Left cardiac atrium (tissue), 4 donors: ENCODE results near the gene APEX1. TPM values are rescaled to one million over a fixed set of nuclear protein-coding genes. Genes with fewer than 3 reads are reported as not detected.
"Not testable (repeated sequence)": the region's sequence is repeated elsewhere in the genome, so short reads cannot be mapped to it uniquely, and the experiment has no call there.

Experiments
- ATAC-seq, 2 donors: fragments of 200-7000 bp; cut with Tn5 transposase; one replicate each; pipeline ENCODE4 v1.9.1; 2020; ENCODE audit warnings: mild to moderate bottlenecking in 2 of 2, moderate library complexity in 2 of 2
- DNase-seq: peaks from one replicate; pipeline ENCODE4 v3.0.0-alpha.2; 2020
- intact Hi-C, 2 donors: fragments of 100-400 bp; cut with DNase I; formaldehyde crosslinking; loops; one replicate each; pipeline versions ENCODE4 v1.14.1 to v1.15.1; 2022 to 2023
- total RNA-seq, 2 donors: library from RNA; stranded (reverse); fragmentation: NEBNext Ultra II Directional; extraction: Animal tissue kit (Norgen Biotek cat#: 25700); gene quantifications; one replicate each; pipeline ENCODE4 v1.2.1, GENCODE V29; 2021
- donor health status: DM: no; HTN: yes; CAD: no.
- donor health status: DM: no; HTN: yes; CAD: no; lungs with severe emphysema.
- donor health status: DM: yes; HTN: yes; CAD: no.
- donor health status: Dilated cardiomyopathy.

APEX1 gene
- total RNA-seq, 2 donors from 2014 or later = 68.3 to 91.5 TPM

DNA sequence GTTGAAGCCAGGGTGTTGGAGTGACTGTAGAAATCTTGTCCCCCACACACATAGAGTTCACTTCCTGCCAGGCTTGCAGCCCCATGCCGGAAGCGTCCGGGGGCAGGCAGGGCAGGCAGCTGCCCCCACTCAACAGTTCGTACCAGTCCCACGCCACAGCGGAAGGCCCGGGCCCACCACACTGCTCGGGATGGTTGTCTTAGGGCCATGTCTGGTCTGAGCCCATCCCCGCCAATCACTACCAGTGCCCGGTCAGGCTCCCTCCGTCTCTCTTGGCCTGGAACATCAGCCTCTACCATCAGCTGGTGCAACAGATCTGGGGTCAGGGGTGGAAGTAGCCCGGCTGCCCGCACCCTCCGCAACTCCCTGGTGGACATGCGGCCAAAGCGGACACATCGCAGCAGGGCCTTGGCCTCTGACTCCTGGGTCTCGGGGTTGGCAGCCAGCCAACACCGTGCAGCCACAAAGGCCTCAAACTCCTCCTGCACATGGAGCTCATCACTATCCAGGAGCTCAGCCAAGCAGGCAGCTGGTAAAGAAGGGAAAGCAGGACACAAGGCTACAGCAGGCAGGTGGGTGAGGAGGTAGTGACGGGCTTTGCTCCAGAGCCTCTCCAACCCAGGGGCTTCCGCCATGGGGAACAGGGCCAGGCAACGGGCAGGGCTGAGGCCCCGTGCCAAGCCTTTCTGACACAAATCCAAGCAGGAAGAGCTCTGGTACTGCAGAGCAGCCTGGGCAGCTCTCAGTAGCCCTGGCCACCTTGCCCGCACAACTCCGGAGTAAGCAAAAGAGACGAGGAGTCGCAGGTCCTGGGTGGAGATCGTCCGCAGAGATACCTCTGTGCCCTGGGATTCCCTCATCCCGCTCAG lies 25.0 kb upstream of the APEX1 start:
- ATAC-seq (peak in 1 of 2 donors; percentile 6), DNase-seq (no peak)
- intact Hi-C loops = no loop called here

DNA sequence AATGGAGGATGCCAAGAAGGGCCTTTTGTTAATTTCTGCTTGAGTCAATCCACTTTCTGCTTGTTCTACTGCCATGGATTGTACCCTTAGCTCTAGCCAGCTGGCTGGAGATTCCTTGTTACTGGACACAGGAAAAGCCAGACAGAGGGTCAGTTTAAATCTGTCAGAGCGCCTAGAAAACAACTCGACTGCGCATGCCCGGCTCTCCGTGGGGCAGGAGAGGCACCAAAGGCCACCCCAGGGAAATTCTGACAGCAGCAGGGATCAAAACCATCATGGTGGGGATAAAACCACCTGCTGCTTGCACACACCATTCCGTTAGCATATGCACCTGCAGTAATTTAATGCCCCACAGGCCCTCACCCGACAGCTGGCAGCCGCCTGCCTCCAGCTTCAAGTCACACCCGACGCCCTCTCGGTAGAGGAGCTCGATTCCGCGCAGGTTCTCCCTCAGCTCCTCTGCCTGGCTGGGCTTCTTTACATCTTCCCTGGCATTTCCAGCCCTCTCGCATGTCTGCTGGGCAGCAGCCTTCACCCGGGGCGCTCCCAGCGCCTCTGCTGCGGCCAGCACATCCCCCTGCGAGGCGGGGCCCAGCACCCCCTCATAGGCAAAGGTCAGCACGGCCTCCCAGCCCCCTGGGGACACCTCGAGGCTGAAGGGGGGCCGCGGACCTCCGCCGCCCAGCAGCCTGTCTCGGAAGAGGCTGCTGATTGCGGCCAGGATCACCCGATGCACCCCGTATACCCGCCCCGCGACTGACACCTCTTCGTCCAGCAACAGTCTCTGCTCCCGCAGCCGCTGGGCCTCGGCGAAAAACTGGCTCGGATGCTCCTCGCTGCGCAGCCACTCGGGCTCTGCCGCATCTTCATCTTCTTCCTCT lies 20.1 kb upstream of the APEX1 start:
- ATAC-seq (peak; percentile 74 to 88), DNase-seq (peak; percentile 77)
- intact Hi-C loops = no loop called here

DNA sequence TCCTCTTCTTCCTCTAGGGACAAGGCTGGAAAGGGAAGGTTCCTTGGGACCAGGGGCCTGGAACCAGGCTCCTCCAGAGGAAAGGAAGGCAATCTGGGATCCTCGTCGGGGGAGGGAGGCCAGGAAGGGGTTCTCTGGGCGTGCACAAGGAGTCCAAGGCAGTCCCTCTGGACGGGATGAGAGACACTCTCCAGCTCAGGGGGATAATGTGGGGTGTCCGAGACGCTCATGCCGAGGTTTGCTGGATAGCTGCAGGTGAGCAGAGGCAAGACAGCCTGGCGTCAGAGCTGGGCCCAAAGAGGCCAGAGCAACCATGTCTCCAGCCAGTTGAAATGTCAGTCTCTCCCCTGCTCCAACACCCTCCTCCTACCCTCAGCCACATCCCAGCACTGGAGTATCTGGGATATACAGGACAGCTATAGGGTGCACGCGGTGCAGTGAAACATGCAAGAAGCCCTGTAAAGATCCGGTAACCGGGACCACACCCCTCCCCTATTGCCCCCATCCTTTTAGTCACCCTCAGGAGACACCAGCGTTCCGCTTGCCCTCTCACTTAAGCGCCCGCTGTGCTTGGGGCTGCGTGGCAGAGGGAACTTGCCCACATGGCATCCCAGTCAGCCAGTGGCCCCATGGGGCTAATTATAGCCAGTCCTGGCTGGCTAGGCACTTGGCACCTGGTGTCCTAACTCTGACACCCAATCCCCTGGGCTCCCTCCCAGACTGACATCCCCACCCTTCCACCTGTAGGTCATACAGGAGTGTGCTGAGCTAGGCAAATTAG lies 19.3 kb upstream of the APEX1 start, which contains the start of gene KLHL33:
TSS of gene KLHL33 (minus strand) at position 585 of the 781 bp plus-strand sequence. CDS start at position 230, 355 bp downstream.
- ATAC-seq (peak in 1 of 2 donors; percentile 26), DNase-seq (no peak)
- intact Hi-C loops = no loop called here

DNA sequence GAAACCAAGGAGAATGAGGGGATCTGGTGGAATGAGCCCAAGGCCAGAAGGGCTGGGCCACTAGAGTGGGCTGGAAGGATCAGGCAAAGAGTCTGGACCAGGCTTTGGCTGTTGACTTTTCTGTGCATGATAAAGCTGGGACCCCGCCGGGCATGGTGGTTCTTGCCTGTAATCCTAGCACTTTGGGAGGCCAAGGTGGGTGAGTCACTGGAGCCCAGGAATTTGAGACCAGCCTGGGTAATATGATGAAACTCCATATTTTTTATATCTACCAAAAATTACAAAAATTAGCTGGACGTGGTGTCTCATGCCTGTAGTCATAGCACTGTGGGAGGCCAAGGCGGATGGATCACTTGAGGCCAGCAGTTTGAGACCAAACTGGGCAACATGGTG lies 18.7 kb upstream of the APEX1 start:
- DNase-seq (no peak), ATAC-seq (no peak)
- intact Hi-C loops = no loop called here

DNA sequence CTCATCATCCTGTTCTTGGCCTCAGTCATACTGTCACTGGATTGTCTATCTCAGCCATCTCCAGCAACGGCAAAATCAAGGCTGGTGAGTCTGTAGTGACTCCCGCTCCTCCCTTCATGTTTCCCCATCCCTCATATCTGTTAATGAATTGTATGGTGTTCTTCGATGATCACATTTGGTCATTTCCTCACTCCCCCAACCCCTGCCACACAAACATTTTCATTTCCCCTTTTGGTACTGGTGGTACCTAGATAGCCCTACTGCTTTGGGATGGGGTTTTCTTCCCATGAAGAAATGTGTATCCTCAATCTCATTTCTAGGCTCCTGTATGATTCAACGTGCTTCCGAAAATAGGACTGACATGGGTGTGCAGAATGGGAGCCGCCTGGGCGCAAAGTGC lies 16.4 kb upstream of the APEX1 start:
- ATAC-seq = no peak
- intact Hi-C loops = no loop called here
- no peak for DNase-seq

DNA sequence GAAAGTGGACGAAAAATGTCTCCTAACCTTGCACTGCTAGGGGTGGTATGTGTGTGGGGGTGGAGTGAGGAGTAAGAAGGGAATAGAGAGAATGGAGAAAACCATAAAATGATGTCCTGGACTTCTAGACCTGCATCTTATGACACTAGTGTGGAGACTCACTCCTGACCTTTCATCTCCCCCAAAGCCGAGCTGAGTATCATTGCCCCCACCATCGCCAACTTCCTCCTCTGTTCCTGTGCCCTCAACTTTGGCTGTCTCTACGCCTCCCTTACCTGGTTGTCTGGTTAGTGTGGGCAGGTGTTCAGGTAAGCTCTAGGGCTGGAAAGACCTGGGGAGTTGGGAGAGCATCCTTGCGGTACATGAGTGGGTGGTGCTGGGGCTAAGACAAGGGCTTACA lies 14.6 kb upstream of the APEX1 start:
- ATAC-seq (no peak), DNase-seq (no peak)
- intact Hi-C loops = no loop called here

DNA sequence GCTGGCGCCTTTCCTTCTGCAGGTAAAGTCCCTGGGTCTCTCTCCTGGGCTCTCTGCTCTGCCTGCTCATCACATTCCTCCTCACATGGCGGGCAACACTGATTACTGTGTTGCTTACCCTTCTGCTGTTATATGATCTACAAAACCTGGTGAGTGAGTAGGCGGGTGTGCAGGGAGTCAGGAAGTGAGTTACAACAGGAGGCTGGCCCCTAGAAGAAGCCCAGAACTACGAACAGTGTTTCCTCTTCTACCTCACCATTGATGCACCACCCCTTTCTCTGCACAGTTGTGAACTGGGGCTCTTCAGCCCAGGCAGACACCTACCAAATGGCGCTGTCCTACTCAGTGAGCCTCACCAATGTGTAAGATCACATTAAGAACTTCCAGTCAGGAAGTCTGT lies 14.1 kb upstream of the APEX1 start:
- ATAC-seq (no peak), DNase-seq (no peak)
- intact Hi-C loops = no loop called here

DNA sequence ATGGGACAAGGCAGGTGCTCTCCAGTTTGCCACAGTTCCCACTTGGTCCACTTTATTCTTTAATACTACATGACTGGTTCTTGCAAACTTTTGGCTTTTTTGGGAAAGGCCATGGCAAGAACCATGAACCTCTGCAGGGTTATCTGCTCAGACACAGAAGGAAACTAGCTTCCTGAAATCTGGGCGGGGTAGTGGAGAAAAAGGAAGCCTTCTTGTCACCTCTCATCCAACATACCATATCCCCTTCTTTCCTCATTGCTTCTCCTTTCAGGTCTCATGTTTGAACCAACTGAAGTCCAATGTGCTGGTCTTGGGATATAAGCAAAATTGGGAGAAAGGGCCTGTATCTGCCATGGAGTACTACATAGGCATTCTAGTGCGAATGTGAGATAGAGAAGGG lies 13.6 kb upstream of the APEX1 start:
- no peak for DNase-seq
- ATAC-seq = no peak
- intact Hi-C loops = no loop called here

DNA sequence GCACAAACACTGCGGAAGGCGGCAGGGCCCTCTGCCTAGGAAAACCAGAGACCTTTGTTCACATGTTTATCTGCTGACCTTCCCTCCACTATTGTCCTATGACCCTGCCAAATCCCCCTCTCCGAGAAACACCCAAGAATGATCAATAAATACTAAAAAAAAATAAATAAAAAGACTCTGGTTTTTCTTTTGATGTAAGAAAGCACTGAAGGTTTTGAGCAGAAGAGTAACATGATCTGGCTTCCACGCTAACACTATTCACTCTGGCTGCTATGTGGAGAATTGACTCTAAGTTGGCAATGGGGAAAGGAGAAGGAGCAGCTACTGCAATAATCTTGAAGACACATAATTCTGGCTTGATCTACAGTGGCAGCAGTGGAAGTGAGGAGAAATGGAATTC lies 11.4 kb upstream of the APEX1 start:
- DNase-seq, ATAC-seq, intact Hi-C loops: not testable (repeated sequence)

DNA sequence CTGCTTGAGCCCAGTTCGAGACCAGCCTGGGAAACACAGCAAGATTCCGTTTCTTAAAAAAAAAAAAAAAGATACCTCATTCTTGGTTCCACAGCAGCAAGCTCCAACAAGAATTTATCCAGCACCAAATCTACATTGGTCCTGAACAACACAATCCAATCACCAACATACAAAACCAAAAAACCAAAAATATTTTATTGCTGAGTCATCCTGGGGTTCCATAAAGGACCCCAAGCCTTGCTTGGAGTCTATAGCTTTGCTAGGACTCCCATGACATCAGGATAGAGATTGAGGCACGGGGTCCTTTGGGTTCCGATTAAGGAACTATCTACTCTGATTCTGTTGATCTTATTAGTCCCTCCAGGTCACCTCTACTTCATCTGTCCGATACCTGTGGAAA lies 8.1 kb upstream of the APEX1 start:
- intact Hi-C loops = no loop called here
- ATAC-seq = no peak
- DNase-seq = no peak

DNA sequence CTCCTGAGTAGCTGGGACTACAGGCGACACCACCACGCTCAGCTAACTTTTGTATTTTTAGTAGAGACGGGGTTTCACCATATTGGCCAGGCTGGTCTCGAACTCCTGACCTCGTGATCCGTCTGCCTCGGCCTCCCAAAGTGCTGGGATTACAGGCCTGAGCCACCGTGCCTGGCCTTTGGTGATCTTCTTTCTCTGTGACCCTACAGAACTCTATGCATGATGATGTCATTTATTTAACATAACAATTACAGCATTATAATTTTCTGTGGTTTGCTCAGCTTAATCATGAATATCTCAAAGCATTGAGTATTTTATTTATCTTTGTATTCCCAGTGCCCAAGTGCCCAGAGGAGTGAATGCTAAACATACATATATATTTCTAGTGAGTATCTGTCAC lies 2.2 kb upstream of the APEX1 start:
- intact Hi-C loops = loop anchor here in 1 of 2 donors (10.0 kb wide), 2 partner anchors 108 to 232 kb away; partner anchors contain the start of genes ANG, PARP2 and RNASE4
- not testable (repeated sequence) for ATAC-seq, DNase-seq

DNA sequence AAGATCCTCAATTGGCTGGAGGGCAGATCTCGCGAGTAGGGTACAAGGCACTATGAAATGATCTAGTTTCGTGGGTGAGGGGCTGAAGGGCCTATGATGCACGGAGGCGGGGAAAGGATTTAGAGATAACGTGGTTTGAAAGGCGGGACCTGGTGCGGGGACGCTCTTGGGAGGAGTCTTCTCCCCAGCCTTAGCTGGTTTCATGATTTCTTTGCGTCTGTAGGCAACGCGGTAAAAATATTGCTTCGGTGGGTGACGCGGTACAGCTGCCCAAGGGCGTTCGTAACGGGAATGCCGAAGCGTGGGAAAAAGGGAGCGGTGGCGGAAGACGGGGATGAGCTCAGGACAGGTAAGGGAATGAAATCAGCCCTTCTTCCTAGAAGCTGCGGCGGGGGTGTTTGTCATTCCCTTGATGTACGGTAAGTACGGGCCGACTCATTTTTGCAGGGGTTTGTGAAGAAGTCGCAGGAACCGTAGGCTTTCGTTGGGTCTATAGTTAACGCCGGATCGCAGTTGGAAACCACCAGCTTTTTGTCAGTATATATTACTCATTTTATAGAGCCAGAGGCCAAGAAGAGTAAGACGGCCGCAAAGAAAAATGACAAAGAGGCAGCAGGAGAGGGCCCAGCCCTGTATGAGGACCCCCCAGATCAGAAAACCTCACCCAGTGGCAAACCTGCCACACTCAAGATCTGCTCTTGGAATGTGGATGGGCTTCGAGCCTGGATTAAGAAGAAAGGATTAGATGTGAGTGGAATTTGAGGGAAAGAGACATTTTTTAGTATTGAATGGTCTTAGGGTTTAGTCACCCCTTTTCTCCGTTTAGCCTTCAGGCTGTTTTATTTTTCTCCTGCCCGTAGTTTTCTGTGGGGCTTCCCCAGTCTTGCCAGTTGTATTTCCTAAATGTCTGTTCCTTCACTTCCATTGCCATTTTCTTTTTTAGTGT lies 602 bp downstream of the APEX1 start:
- no peak for DNase-seq
- intact Hi-C loops = loop anchor here in 1 of 2 donors (2.0 to 10.0 kb wide), 3 partner anchors 43 to 229 kb away; partner anchors contain the start of genes ANG, PARP2, RNASE4 and TEP1
- peak; percentile 66 to 76 for ATAC-seq

DNA sequence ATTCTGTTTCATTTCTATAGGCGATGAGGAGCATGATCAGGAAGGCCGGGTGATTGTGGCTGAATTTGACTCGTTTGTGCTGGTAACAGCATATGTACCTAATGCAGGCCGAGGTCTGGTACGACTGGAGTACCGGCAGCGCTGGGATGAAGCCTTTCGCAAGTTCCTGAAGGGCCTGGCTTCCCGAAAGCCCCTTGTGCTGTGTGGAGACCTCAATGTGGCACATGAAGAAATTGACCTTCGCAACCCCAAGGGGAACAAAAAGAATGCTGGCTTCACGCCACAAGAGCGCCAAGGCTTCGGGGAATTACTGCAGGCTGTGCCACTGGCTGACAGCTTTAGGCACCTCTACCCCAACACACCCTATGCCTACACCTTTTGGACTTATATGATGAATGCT lies 1.9 kb downstream of the APEX1 start:
- no peak for ATAC-seq
- DNase-seq = peak; percentile 34
- intact Hi-C loops = loop anchor here in 1 of 2 donors (10.0 kb wide), 2 partner anchors 112 to 228 kb away; partner anchors contain the start of genes ANG, PARP2 and RNASE4

DNA sequence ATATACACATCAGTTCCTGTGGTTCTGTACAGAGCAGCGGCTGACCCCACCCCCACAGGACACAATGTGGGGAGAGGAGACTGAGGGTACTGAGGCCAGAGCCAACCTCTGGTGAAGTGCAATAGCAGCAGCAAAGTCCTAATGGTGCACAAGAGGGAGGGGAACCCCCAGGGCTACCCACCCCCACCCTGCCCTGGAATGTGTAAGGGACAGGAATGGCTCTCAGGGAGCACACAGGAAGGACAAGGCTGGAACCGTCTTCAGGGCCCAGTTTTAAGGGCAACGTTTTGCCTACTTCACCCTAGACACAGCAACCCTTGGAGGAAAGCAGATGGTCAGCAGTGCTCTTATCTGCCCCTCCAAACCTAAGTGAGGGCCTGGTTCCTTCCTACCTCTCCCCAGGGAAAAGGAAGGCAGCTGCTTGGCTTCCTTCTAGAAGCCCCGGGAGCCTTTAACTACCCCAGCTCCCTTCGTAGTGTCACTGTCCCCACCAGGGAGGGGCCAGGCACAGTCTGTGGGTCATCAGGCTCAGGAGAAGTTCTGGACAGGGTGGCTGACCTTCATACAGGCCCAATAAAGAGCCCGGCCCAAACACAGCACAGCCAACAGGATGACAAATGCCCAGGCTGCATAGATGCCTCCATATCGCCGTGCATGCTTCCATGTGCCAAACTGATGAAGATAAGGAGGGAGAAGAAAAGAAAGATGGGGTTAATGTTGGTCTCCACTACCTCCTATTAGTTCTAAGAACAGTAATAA lies 3.2 kb downstream of the APEX1 start:
- intact Hi-C loops = loop anchor here in 1 of 2 donors (10.0 kb wide), 2 partner anchors 113 to 227 kb away; partner anchors contain the start of genes ANG, PARP2 and RNASE4
- ATAC-seq (no peak), DNase-seq (no peak)

DNA sequence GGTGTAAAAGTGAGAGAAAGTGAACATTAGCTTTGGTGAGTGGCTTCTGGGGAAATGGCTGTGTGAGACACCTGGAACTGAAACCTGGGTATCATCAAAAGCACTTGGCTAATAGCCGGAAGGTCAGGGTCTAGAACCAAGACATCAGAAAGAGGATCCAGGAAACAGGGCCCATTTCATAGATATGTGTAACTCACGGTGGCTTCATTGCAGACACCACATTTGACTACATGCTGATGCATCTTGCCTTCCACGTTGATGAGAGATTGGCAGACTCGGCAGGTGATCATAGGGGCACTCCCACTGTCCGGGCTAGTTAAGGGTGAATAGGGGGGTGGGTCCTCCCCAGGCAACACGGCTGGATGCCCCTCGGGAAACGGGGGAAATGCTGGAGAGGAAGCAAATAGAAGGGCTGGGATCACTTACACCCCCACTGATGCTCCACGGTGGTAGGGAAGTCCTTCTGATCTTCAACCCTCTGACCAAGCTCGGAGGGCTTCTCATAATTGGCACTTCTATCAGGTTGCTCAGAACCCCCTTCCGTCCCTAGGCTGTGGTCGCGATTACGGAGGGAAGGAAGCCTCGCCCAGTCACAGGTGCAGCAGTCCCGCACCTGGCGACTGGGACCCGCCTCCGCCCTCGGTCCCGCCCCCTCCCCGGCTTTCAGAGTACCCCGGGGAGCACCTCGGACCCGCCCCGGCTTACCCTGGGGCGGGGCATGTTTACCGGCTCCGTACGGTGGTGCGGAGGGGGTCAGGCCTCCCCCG lies 5.6 kb downstream of the APEX1 start:
- ATAC-seq (peak; percentile 0 to 20), DNase-seq (no peak)
- intact Hi-C loops = loop anchor here in 1 of 2 donors (10.0 kb wide), 1 partner anchor 116 kb away; the partner anchor contains the start of gene PARP2
